SK-N-MC (cell line): ENCODE measurements around the gene KCNAB2.

ENCODE experiments used
- DNase-seq: peaks from one replicate; pipeline ENCODE4 v3.0.0-alpha.2; 2011; ENCODE audit warnings: low read depth, low spot score
- H3K27ac ChIP-seq: fragments of 200-600 bp; sonication (generic); 2 replicates; pipeline ENCODE4 v1.5.1; 2016; ENCODE audit warnings: mixed run types
- H3K36me3 ChIP-seq: fragments of 200-600 bp; sonication (generic); 2 replicates; pipeline ENCODE4 v1.6.1; 2017; ENCODE audit warnings: antibody characterized with exemption, low read length, mixed read lengths; ENCODE audit not compliant: insufficient read depth
- H3K4me3 ChIP-seq: fragments of 200-600 bp; sonication (generic); 2 replicates; pipeline ENCODE4 v1.5.1; 2016
- H3K9ac ChIP-seq: fragments of 200-600 bp; sonication (generic); 2 replicates; pipeline ENCODE4 v1.8.0; 2017; ENCODE audit warnings: mixed run types, mixed read lengths; ENCODE audit not compliant: insufficient read length
- H3K9me3 ChIP-seq: fragments of 200-600 bp; sonication (generic); 2 replicates; pipeline ENCODE4 v1.6.1; 2017; ENCODE audit warnings: low read depth, mild to moderate bottlenecking, antibody characterized with exemption, low read length, moderate library complexity, mixed read lengths
- EZH2 ChIP-seq: fragments of 200-600 bp; sonication (generic); IDR thresholded peaks from one replicate; pipeline ENCODE4 v1.6.1; 2017; ENCODE audit warnings: antibody characterized with exemption
- FOXP2 ChIP-seq: optimal IDR thresholded peaks from 2 replicates; pipeline ENCODE3; 2011; ENCODE audit warnings: mild to moderate bottlenecking, moderate library complexity; ENCODE audit not compliant: insufficient read depth; ENCODE audit errors: extremely low read length, control extremely low read depth
- POLR2AphosphoS5 ChIP-seq: IDR thresholded peaks from 2 replicates; pipeline ENCODE4 v1.6.1; 2012; ENCODE audit warnings: mild to moderate bottlenecking, low read depth, low read length, borderline replicate concordance

The KCNAB2 gene

DNA sequence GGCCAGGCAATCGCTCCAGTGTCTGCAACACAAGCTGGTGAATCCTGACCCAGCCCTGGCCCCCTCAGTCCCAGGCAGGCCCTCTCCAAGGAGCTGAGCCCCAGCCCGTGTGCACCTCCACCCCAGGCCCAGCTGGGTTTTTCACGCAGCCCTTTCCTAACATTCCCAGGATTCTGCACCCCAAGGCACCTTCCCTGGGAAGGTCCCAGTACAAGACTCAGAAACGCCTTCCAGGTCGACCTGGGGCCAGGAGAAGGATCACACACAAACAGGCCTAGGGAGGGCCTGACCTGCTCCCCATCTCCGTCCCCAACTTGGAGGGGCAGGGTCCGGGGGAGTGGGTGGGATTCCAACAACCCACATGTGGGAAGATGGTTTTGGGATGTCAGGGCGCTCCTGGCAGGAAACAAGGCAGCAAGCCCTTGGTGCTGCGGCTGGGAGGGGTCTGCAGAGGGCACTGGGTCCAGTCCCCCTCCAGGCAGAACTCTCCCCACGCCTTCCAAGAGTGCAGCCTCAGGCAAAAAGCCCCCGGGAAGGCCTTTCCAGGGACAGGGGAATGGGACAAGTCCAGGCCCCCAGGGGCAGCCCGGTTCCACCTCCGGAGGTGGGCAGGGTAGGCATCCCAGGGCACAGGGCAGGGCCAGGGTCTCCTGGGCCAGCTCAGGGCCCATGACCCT, 58.3 kb downstream of the KCNAB2 start:
- H3K36me3 ChIP-seq = no peaks in the 10 kb centered on the region
- DNase-seq = no peak
- no peak for TF ChIP-seq POLR2AphosphoS5
- TF ChIP-seq EZH2 = no peak
- no peak for TF ChIP-seq FOXP2

GRCh38 chr1:6104631-6105030, 58.9 kb downstream of the KCNAB2 start:
- Histone ChIP-seq H3K9me3 (no peaks in the 10 kb centered on the region), H3K4me3 (no peak overlapping the region), H3K27ac (no peak overlapping the region), H3K36me3 (no peaks in the 10 kb centered on the region), H3K9ac (no peak overlapping the region)
- no peak for DNase-seq
- TF ChIP-seq FOXP2 (no peak), POLR2AphosphoS5 (no peak), EZH2 (no peak)

More for the DNA sequence above, 58.3 kb downstream of the KCNAB2 start:
- H3K4me3 ChIP-seq = no peak overlapping the region
- H3K9me3 ChIP-seq = no peaks in the 10 kb centered on the region
- no peak overlapping the region for H3K27ac ChIP-seq
- H3K9ac ChIP-seq = no peak overlapping the region

GRCh38 chr1:6105218-6105679, 59.6 kb downstream of the KCNAB2 start:
- TF ChIP-seq EZH2 = no peak
- no peak for TF ChIP-seq FOXP2
- TF ChIP-seq POLR2AphosphoS5 = no peak
- H3K27ac ChIP-seq = no peak overlapping the region
- H3K9ac ChIP-seq = no peak overlapping the region
- no peak overlapping the region for H3K4me3 ChIP-seq
- H3K36me3 ChIP-seq = no peaks in the 10 kb centered on the region
- no peaks in the 10 kb centered on the region for H3K9me3 ChIP-seq
- DNase-seq = no peak

DNA sequence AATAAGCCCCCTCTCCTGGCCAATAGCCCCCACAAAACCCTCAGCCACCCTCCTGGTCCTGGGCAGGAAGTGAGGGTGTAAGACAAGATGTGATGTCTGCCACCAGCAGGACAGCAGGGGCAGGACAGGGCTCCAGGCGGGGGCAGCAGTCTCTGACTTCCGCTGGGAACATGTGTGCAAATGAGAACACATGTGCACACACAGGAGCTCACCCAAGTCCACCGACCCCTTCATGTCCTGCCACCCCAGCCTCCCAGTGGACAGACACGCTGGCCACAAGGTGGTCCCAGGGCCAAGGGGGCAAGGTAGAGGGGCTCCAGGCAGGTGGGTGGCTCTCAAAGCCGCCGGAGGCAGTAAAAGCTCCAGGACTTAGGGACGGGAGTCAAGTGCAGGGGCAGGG, 60.1 kb downstream of the KCNAB2 start:
- no peak for DNase-seq
- Histone ChIP-seq H3K36me3 (no peaks in the 10 kb centered on the region), H3K9me3 (no peaks in the 10 kb centered on the region), H3K4me3 (no peak overlapping the region), H3K9ac (no peak overlapping the region), H3K27ac (no peak overlapping the region)
- no peak for TF ChIP-seq EZH2
- TF ChIP-seq POLR2AphosphoS5 = no peak
- TF ChIP-seq FOXP2 = no peak

- no peak overlapping the region for H3K27ac ChIP-seq
- DNase-seq = no peak
- TF ChIP-seq EZH2 (no peak), POLR2AphosphoS5 (no peak), FOXP2 (no peak)
Measured at GRCh38 chr1:6106321-6106731, 60.6 kb downstream of the KCNAB2 start.

GRCh38 chr1:6106977-6107376, 61.3 kb downstream of the KCNAB2 start:
- no peak overlapping the region for H3K27ac ChIP-seq
- H3K4me3 ChIP-seq = no peak overlapping the region
- DNase-seq = no peak
- no peak overlapping the region for H3K9ac ChIP-seq
- H3K36me3 ChIP-seq = no peaks in the 10 kb centered on the region
- TF ChIP-seq EZH2 = no peak
- TF ChIP-seq FOXP2 = no peak
- no peak for TF ChIP-seq POLR2AphosphoS5
- H3K9me3 ChIP-seq = no peaks in the 10 kb centered on the region

More at GRCh38 chr1:6106321-6106731, 60.6 kb downstream of the KCNAB2 start:
- H3K9ac ChIP-seq = no peak overlapping the region
- H3K9me3 ChIP-seq = no peaks in the 10 kb centered on the region
- no peak overlapping the region for H3K4me3 ChIP-seq
- no peaks in the 10 kb centered on the region for H3K36me3 ChIP-seq

- Histone ChIP-seq H3K9ac (no peak overlapping the region), H3K36me3 (no peaks in the 10 kb centered on the region), H3K9me3 (no peaks in the 10 kb centered on the region), H3K4me3 (no peak overlapping the region), H3K27ac (no peak overlapping the region)
- DNase-seq = no peak
- no peak for TF ChIP-seq EZH2
- no peak for TF ChIP-seq POLR2AphosphoS5
- no peak for TF ChIP-seq FOXP2
Measured at GRCh38 chr1:6107409-6108356, 62.0 kb downstream of the KCNAB2 start.

- no peak for DNase-seq
- no peak overlapping the region for H3K9ac ChIP-seq
- H3K27ac ChIP-seq = no peak overlapping the region
- no peaks in the 10 kb centered on the region for H3K36me3 ChIP-seq
- TF ChIP-seq POLR2AphosphoS5 (no peak), FOXP2 (no peak), EZH2 (no peak)
- no peaks in the 10 kb centered on the region for H3K9me3 ChIP-seq
- H3K4me3 ChIP-seq = no peak overlapping the region
Measured at GRCh38 chr1:6108476-6108875, 62.8 kb downstream of the KCNAB2 start.
